Endothelial cell of umbilical vein (primary cell): ENCODE measurements around the gene MACF1. TPM values are rescaled to one million over a fixed set of nuclear protein-coding genes. Genes with fewer than 3 reads are reported as not detected.

ENCODE experiments used
- BruUV-seq: library from RNA; stranded (reverse); fragments of 400-500 nt; replicated peaks from 2 replicates; lab custom pipeline; 2021; lab: Mats Ljungman, UMichigan
- CTCF ChIA-PET: fragments of 300-600, 350-600 bp; sonication (Branson Sonifier 250); formaldehyde crosslinking; loops from one replicate; lab custom pipeline; 2021; ENCODE audit warnings: antibody characterized with exemption, inconsistent platforms; lab: Charles Lee
- POLR2A ChIA-PET: fragments of 300-600, 350-600 bp; sonication (Branson Sonifier 250); formaldehyde crosslinking; loops from one replicate; lab custom pipeline; 2021; ENCODE audit warnings: antibody characterized with exemption, inconsistent platforms; lab: Charles Lee
- DNase-seq: peaks from one replicate; pipeline ENCODE4 v3.0.0-alpha.2; 2011; ENCODE audit warnings: low read depth, low spot score
- FAIRE-seq: peaks from 2 replicates; lab custom pipeline; 2011; peaks lifted over from hg19 to GRCh38; lab: Jason Lieb, UNC
- H2AFZ ChIP-seq: 2 replicates; pipeline ENCODE4 v1.6.0; 2012; ENCODE audit warnings: low read depth, low read length, control low read depth, inconsistent platforms
- H3K27ac ChIP-seq: 2 replicates; pipeline ENCODE4 v1.5.1; 2011; ENCODE audit warnings: low read depth, mild to moderate bottlenecking, control low read depth, low read length, moderate library complexity; ENCODE audit not compliant: insufficient read depth
- H3K27me3 ChIP-seq, 2 experiments: 2 replicates each; pipeline versions ENCODE4 v1.6.0 to v1.6.1; 2011; ENCODE audit warnings: low read length in 2 of 2, mixed read lengths in 1 of 2; ENCODE audit not compliant: control insufficient read depth in 2 of 2, insufficient read depth in 2 of 2
- H3K36me3 ChIP-seq, 2 experiments: 2 replicates in 1 of 2; 3 replicates in 1 of 2; pipeline ENCODE4 v1.5.1; 2011; ENCODE audit warnings: low read length in 2 of 2, mild to moderate bottlenecking in 1 of 2, moderate library complexity in 1 of 2; ENCODE audit not compliant: control insufficient read depth in 2 of 2, insufficient read depth in 2 of 2; ENCODE audit errors: extremely low read depth in 1 of 2
- H3K4me1 ChIP-seq: 3 replicates; pipeline ENCODE4 v1.5.1; 2011; ENCODE audit warnings: mild to moderate bottlenecking, low read length; ENCODE audit not compliant: control insufficient read depth, insufficient read depth; ENCODE audit errors: extremely low read depth
- H3K4me2 ChIP-seq: 2 replicates; pipeline ENCODE4 v1.6.1; 2011; ENCODE audit warnings: low read length, control low read depth, mixed read lengths; ENCODE audit not compliant: insufficient read depth
- H3K4me3 ChIP-seq, 3 experiments: fragments of 200-600 bp in 1 of 3; sonication (generic), shearing (Covaris generic) in 1 of 3; replicated peaks in 1 of 3; 2 replicates each; pipeline ENCODE4 v1.5.1; 2011 to 2016; ENCODE audit warnings: control low read depth in 3 of 3, low read length in 3 of 3, mild to moderate bottlenecking in 2 of 3, inconsistent platforms in 1 of 3, low read depth in 1 of 3, moderate library complexity in 1 of 3; ENCODE audit not compliant: insufficient read depth in 1 of 3
- H3K79me2 ChIP-seq: 2 replicates; pipeline ENCODE4 v1.6.0; 2012; ENCODE audit warnings: low read length, inconsistent platforms; ENCODE audit not compliant: control insufficient read depth, insufficient read depth
- H3K9ac ChIP-seq: replicated peaks from 2 replicates; pipeline ENCODE3; 2011; ENCODE audit warnings: low read length, control low read depth; ENCODE audit not compliant: insufficient read depth; ENCODE audit errors: extremely low read depth
- H3K9me1 ChIP-seq: replicated peaks from 3 replicates; pipeline ENCODE4 v1.6.0; 2011; ENCODE audit warnings: mild to moderate bottlenecking, low read length; ENCODE audit not compliant: control insufficient read depth, insufficient read depth; ENCODE audit errors: extremely low read depth
- H3K9me3 ChIP-seq: replicated peaks from 2 replicates; pipeline ENCODE4 v1.5.1; 2012; ENCODE audit warnings: low read length, inconsistent platforms; ENCODE audit not compliant: control insufficient read depth, insufficient read depth
- H4K20me1 ChIP-seq: replicated peaks from 2 replicates; pipeline ENCODE3; 2011; ENCODE audit warnings: mild to moderate bottlenecking, low read length; ENCODE audit not compliant: control insufficient read depth, insufficient read depth; ENCODE audit errors: extremely low read depth
- CTCF ChIP-seq, 2 donors: IDR thresholded peaks; 1 replicate in 1 of 2; 2 replicates in 1 of 2; pipeline ENCODE4 v1.5.1; 2011; ENCODE audit warnings: low read length in 2 of 2, mild to moderate bottlenecking in 2 of 2, moderate library complexity in 2 of 2, control low read depth in 1 of 2, inconsistent platforms in 1 of 2, low read depth in 1 of 2; ENCODE audit not compliant: insufficient read depth in 1 of 2; ENCODE audit errors: extremely low read depth in 1 of 2
- EZH2 ChIP-seq: IDR thresholded peaks from 2 replicates; pipeline ENCODE4 v1.6.1; 2012; ENCODE audit warnings: borderline replicate concordance, low read depth, mild to moderate bottlenecking, moderate library complexity, low read length, inconsistent platforms; ENCODE audit not compliant: severe bottlenecking
- FOS ChIP-seq: IDR thresholded peaks from 2 replicates; pipeline ENCODE4 v1.6.1; 2011; ENCODE audit warnings: mild to moderate bottlenecking, low read length, moderate library complexity, borderline replicate concordance; ENCODE audit not compliant: insufficient read depth
- GATA2 ChIP-seq: IDR thresholded peaks from 2 replicates; pipeline ENCODE4 v1.7.0; 2011; ENCODE audit warnings: low read depth, mild to moderate bottlenecking, moderate library complexity, mixed read lengths, low read length; ENCODE audit not compliant: insufficient read length, insufficient read depth
- JUN ChIP-seq: IDR thresholded peaks from 2 replicates; pipeline ENCODE4 v1.6.1; 2011; ENCODE audit warnings: borderline replicate concordance, low read depth; ENCODE audit not compliant: insufficient read length, insufficient read depth
- MAX ChIP-seq: IDR thresholded peaks from 2 replicates; pipeline ENCODE4 v1.6.1; 2011; ENCODE audit not compliant: insufficient read depth, insufficient read length
- MYC ChIP-seq: IDR thresholded peaks from one replicate; pipeline ENCODE4 v1.6.1; 2011; ENCODE audit warnings: mild to moderate bottlenecking, low read depth, low read length
- POLR2A ChIP-seq: IDR thresholded peaks from 2 replicates; pipeline ENCODE4 v1.6.1; 2012; ENCODE audit warnings: low read depth, mild to moderate bottlenecking, control low read depth, low read length
- POLR2AphosphoS5 ChIP-seq: IDR thresholded peaks from 2 replicates; pipeline ENCODE4 v1.6.1; 2012; ENCODE audit warnings: low read depth, mild to moderate bottlenecking, control low read depth, low read length, moderate library complexity; ENCODE audit not compliant: insufficient read depth
- dilution Hi-C: fragments of 300-500 bp; cut with MboI; formaldehyde crosslinking; loops from one replicate; pipeline ENCODE4 v1.15.0; 2019; ENCODE audit warnings: low sequenced_read_pairs; ENCODE audit not compliant: extremely low pct_ligation_motif_present
- intact Hi-C: fragments of 100-400 bp; cut with micrococcal nuclease; formaldehyde crosslinking; loops from one replicate; pipeline ENCODE4 v1.10.0; 2022
- polyA plus RNA-seq, 4 experiments: library from polyadenylated mRNA; depleted of rRNA in 3 of 4; stranded (reverse) in 3 of 4; unstranded in 1 of 4; fragments of >200 nt; gene quantifications; 2 replicates each; pipeline versions ENCODE4 v1.2.1 to v1.2.3, GENCODE V29; 2011 to 2012; ENCODE audit warnings: missing spikeins in 1 of 4
- total RNA-seq: library from RNA; stranded (reverse); gene quantifications from 2 replicates; pipeline ENCODE4 v1.2.3, GENCODE V29; 2021

The MACF1 gene
- total and polyA plus RNA-seq, 2 donors (not counting 3 experiments of a cell fraction or from before 2014, with no cell fraction given) = 122 to 587 TPM

GRCh38 chr1:39472826-39473225, 268.3 kb downstream of the MACF1 start:
- no peak overlapping the region for H3K27ac ChIP-seq
- H4K20me1 ChIP-seq = no peaks in the 10 kb centered on the region
- intact Hi-C loops = no loop called here
- no peaks in the 10 kb centered on the region for H3K9me1 ChIP-seq
- TF ChIP-seq CTCF (IDR thresholded peaks at IDR 0.05; ENCODE audit: extremely low read depth in 1 of 2, insufficient read depth in 1 of 2, low read depth in 1 of 2, low read length in 2 of 2) = no peak
- no peak for TF ChIP-seq GATA2
- no peak for TF ChIP-seq JUN
- TF ChIP-seq EZH2 = no peak
- TF ChIP-seq MYC = no peak
- TF ChIP-seq FOS = no peak
- no peak for TF ChIP-seq POLR2A
- TF ChIP-seq MAX = no peak
- no peak for TF ChIP-seq POLR2AphosphoS5
- H3K9me3 ChIP-seq = no peaks in the 10 kb centered on the region
- peaks cover 4% of the 10 kb centered on the region for H3K4me1 ChIP-seq
- H3K27me3 ChIP-seq = no peaks in the 10 kb centered on the region
- POLR2A ChIA-PET = no interaction called here
- H3K36me3 ChIP-seq = peaks cover 28 to 33% of the 10 kb centered on the region in 2 experiments
- BruUV-seq = no TSS peak
- no peak overlapping the region for H3K4me3 ChIP-seq
- no peak for FAIRE-seq
- H3K9ac ChIP-seq = no peak overlapping the region
- no peak overlapping the region for H2AFZ ChIP-seq
- H3K4me2 ChIP-seq = no peak overlapping the region
- no peak for DNase-seq
- CTCF ChIA-PET = interaction anchor here (2.2 to 2.8 kb wide), 2 partner anchors 9 to 66 kb away, joined by 7 to 11 read pairs; no protein-coding TSS in a partner anchor
- H3K79me2 ChIP-seq = no peaks in the 10 kb centered on the region
- dilution Hi-C loops = no loop called here
